Inferior parietal cortex (tissue), 1 donor: Measurements from ENCODE around the gene ADARB2.
"Not testable (repeated sequence)": the region's sequence is repeated elsewhere in the genome, so short reads cannot be mapped to it uniquely, and the experiment has no call there.

Source experiments
- DNase-seq: peaks from one replicate; pipeline ENCODE4 v3.0.0-alpha.2; 2016; ENCODE audit errors: extremely low spot score

ADARB2 gene

GRCh38 chr10:1616701-1617100 lies 120.6 kb downstream of the ADARB2 start:
- DNase-seq = not testable (repeated sequence)

DNA sequence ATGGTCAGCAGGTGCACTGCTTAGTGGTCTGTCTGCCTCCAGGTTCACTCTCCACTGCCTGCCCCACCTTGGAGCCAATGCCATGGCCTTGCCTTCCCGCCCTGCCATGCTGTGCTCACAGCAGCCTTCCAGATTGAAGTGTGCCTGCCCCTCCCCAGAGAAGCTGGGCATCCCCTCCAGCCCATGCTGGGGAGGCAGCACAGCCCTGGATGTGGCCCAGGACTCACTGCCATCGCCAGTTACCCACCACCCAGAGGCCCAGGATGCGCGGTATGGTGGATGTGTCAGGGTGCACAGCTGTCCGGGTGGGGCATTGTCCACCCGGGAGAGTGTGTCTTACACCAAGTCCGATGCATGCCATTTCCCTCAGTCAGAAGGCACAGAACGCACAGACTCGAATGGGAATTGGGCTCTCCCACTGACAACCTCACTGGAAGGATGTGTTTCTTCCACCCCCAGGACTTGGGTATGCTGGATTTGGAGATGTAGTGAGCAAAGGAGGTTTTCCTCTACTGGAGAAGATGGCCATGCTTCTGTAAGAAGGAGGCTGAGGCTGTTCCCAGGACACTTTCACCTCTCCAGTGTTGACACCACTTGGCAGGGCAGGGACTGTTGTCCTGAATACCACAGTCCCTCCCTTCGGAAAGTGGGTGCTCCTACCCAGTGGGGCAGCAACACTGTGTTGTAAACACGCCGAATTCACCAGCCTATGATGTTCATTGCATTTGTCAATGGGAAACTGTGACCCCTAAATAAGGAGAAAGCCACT lies 122.0 kb downstream of the ADARB2 start:
- no peak for DNase-seq

GRCh38 chr10:1613511-1613910 lies 123.8 kb downstream of the ADARB2 start:
- DNase-seq = no peak

DNA sequence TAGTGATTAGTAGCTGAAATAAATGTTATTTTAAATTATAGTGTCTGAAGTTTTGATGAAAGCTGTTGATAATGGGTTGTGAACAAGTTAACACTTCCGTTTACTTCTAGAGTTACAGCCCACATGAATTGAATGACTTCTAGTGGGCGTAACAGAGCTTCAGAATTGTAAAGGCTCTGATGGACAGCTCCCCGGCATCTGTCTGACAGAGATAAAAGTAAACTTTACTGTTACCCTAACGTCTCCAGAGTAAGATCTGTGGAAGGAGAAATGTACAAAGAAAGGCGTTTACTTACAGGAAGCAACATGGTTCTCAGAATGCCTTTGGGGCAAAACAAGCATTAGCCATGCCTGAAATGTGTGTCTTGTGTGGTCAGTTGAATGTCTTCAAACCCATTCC lies 124.4 kb downstream of the ADARB2 start:
- no peak for DNase-seq

DNA sequence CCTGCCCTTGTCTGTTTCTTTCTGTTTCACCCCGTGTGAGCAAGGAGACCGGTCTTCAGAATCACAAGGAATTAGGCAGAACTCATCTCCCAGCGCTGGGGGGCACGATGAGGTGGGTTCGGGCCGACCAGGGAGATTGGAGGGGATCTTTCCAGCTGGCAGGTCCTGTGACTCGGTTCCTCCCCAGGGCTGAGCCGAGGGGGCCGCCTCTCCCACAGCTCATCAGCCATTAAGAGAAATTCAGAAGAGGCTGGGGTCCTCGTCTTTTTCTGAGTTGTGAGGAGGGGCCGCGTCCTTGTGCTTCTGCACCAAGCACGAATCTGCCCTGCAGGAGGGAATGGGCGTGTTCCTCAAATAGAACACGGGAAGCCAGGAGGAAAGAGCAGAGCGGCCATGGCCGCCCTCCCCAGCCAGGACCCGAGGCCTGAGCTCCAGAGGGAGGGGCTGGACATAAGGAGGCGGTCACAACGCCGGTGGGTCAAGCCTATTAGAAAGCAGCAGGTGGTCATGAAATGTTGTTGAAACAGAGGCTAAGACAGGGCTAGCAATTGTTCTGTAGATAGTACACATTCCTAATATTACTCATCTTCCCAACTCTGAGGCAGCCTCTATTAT lies 125.3 kb downstream of the ADARB2 start:
- DNase-seq = no peak

DNA sequence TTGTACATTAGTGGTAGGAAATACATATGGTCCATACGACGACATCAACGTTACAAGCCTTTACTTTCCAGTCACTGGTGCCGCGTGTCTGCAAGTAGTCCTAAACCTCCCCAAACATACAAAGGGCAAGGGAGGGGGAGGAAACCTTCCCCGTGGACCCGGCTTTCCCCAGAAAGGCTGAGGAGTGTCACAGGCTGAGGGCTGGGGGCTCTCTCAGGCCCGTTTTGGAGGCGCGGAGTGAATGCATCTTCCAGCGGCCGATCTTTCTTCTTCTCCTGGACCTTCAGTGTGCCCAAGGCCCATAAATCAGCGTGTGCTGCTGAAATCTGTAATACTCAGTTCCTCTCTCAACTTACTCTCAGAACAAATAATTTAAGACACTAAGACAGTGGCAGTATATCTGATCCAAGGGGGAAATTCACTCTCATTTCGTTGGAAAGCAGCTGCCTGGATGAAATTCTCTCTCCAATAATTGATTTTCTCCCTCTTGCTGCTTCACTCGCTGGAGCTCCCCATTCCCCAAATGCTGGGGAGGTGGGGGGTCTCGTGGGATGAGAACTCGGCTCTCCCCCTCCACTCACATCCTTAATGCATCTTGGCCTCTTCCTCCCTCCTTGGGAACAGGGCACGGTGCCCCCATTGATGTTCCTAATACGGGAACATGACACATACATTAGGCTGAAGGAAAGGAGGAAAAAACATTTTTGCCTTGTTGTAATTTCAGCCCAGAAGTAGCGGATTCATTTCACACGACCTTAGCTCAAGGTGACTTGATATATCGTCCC lies 126.1 kb downstream of the ADARB2 start:
- DNase-seq = no peak

DNA sequence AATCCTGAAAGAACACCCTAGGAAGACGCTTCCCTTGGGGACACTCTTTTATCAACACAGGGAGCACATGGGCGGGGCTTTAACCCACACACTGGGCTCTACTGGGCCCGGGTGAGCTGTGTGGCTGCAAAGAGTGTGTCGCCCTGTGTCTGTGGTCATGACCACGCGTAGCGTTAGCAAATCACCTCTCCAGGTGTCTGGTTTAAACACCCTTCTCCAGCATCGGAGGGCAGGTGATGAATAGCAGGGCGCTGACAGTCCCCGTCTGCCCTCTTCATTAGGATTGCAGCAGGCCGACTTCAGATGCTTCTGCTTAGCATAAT lies 127.7 kb downstream of the ADARB2 start:
- DNase-seq = no peak

DNA sequence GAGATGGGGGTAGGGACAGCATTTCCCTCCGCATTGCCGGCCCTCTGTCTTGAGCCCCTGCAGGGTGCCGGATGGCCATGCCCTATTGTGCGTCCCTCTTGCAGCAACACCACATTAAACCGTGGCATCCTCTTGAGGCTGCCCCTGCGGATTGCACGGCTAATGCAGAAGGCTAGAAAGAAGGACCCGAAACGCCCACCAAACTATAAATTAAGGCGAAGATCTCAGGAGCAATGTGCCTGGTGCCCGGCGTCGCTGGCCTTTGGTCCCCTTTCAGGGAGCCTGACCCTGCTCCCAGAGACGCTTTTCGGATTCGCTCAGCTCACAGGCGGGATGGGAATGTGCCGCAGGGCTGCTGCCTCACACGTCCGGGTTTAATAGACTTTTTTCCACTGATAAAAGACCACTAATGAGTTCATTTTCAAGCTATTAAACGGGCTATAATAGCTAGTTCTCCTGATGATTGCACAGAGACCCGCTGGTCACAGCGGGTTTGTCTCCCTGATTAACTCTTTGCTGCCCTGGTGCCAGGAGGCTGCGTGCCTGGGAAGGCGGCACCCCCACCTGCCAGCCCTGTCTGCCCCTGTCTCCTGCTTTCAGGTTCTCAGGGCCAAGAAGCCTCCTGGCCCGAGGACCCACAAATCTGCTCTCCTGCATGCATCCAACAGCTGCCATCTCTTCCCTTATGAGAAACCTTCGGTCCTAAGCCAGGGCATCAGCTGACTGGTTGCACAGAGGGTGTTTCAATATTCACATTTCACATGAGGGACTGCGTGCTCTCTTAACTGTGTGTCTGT lies 128.3 kb downstream of the ADARB2 start:
- DNase-seq = no peak

DNA sequence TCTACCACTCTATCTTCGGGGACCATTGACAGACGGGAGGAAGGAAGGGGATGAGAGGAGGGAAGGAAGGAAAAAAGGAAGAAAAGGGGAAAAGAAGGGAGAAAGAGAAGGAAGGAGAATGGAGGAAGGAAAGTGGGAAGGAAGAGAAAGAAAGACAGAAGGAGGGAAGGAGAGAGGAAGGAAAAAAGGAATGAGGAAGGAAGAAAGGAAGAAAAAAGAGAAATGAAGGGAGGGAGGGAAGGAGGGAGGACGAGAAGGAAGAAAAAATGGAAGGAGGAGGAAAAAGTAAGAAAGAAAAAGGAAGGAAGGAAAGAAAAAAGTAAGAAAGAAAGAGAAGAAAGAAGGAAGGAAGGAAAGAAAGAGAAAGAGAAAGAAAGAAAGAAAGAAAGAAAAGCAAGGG lies 128.9 kb downstream of the ADARB2 start:
- DNase-seq = no peak

- no peak for DNase-seq
These were observed 129.9 kb downstream of the ADARB2 start for GRCh38 chr10:1607466-1607865.

DNA sequence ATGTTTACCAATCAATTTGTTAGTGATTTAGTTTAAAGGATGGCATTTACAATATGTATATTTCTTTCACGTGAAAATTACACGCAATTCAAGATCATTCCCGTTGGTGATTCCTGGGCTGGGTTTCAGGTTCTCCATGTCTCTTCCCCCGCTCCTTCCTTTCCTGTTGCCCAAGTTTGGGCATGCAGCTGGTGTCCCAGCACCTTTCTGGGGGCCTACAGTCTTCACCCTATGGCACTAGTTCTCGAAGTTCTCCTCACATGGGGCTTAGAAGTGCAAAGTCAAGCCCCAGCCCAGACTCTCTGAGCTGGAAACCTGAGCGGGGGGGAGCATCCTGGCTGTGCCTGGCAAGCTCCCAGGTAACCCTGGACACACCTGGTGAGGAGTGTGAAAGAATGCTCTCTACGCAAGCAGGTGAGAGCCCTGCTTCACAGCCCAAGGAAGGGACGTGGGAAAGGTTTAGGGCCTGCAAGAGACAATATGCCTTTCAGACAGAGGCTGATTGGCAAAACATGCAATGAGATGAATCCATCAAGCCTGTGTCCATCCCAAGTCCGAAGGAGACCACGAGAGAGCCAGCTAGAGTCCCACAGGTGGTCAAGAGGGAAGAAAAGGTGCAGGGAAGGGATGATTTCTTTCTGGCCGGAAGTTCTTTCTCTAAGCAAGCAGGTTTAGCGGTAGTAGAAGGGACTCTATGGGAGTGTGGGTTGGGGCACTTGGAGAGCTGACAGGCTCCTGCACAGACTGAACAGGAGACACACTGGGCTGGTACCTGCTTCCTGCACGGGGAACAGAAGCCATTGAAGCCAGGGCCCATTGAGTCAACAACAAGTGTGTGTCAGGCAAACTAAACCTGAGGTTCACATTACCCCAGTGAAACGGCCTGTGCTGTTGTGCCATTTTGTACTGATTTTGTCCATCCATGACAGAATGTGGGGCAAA lies 131.1 kb downstream of the ADARB2 start:
- DNase-seq = no peak

DNA sequence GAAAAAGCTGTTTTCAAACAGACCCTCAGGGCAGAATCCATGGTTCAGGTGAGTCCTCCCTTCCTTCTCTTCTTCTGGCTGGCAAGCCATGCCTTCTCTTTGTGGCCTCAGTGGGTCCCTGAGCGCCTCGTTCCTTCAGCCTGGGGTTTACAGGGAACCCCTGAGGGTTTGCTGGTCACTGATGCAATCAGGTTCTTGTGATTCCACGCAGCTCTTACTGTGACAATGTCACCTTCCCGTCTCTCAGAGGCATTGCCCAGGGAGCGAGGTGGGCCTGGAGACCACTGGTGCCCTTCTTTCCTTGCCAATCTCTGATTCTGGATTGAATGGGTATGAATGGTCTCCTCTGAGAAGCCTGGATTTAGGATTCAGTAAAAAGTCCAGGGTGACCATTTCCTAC lies 132.2 kb downstream of the ADARB2 start:
- no peak for DNase-seq

DNA sequence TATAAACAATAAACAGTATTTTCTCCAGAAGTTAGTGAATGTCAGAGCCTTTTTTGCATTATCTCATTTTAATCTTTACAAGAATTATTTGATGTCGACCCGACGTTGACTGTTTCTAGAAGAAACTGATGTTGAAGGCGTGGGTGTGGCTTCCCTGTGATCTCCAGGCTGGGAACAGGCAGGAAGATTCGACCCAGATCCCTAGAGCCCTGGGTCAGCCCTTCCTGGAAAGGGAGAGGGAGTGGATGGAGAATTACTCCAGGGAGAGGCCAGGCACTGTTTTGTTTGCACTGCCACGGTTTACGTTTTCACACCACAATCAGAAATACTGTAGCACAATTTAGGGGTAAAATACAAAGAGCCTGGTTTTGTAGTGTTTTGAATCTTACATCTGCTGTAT lies 133.1 kb downstream of the ADARB2 start:
- DNase-seq = no peak

DNA sequence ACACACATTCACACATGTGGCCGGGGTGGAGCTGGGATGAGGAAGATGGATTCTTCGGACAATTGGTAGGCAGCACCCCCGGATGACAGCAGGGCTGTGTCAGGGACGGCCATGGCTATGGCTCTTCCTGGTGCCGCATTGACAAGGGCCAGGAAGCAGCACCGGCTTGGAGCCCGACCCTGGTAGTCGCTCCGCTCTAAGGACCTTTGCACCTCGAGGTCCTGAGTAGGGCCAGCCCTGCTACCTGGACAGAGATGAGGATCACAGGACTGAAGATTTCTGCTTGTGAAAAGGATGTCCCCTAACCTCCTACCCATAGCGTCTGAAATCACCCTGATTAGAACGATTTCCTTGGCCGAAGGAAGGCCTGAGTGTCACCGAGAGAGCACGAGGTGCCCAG lies 134.1 kb downstream of the ADARB2 start:
- DNase-seq = no peak

GRCh38 chr10:1602037-1602484 lies 135.3 kb downstream of the ADARB2 start:
- DNase-seq = no peak

DNA sequence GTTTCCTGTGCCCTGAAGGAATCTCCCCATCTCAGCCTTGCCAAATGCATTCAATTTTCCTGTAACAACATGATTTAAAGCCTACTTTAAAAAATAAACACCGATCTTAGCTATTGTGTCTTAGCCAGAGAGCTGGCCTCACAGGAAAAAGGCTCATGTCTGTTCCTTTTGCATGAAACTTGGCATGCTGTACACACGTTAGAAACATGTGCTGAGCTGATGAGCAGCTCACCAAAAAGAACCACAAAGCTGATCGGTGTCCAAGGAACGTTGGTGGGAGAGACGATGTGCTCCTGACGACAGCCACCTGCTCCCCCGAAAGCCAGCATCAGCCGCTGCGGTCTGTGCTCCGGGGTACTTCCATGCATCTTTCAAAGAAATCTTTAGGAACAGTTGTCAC lies 135.9 kb downstream of the ADARB2 start:
- no peak for DNase-seq

GRCh38 chr10:1600861-1601260 lies 136.5 kb downstream of the ADARB2 start:
- no peak for DNase-seq

GRCh38 chr10:1598393-1599153 lies 138.8 kb downstream of the ADARB2 start:
- no peak for DNase-seq

DNA sequence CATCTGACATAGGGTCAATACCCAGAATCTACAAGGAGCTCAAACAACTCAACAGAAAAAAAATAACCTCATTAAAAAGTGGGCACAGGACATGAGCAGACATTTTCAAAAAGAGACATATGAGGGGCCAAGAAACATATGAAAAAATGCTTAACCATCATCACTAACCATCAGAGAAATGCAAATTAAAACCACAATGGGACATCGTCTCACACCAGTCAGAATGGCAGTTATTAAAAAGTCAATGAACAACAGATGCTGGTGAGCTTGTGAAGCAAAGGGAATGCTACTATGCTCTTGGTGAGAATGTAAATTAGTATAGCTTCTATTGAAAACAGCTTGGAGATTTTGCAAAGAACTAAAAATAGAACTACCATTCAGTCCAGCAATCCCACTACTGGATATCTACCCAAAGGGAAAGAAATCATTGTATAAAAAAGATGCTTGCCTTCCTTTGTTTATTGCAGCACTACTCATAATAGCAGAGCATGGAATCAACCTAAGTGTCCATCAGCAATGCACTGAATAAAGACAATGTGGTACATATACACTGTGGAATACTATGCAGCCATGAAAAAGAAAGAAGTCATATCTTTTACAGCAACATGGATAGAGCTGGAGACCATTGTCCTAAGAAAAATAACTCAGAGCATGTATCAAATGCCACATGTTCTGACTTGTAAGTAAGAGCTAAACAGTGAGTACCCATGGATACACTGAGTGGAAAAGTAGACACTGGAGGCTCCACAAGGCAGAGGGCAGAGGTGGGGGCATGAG lies 139.8 kb downstream of the ADARB2 start:
- no peak for DNase-seq
